Endothelial cell of umbilical vein (primary cell): ENCODE measurements around the gene SYNDIG1. TPM values are rescaled to one million over a fixed set of nuclear protein-coding genes. Genes with fewer than 3 reads are reported as not detected.

Experiments used
- BruUV-seq: library from RNA; stranded (reverse); fragments of 400-500 nt; replicated peaks from 2 replicates; lab custom pipeline; 2021; lab: Mats Ljungman, UMichigan
- CTCF ChIA-PET: fragments of 300-600, 350-600 bp; sonication (Branson Sonifier 250); formaldehyde crosslinking; loops from one replicate; lab custom pipeline; 2021; ENCODE audit warnings: antibody characterized with exemption, inconsistent platforms; lab: Charles Lee
- POLR2A ChIA-PET: fragments of 300-600, 350-600 bp; sonication (Branson Sonifier 250); formaldehyde crosslinking; loops from one replicate; lab custom pipeline; 2021; ENCODE audit warnings: antibody characterized with exemption, inconsistent platforms; lab: Charles Lee
- DNase-seq: peaks from one replicate; pipeline ENCODE4 v3.0.0-alpha.2; 2011; ENCODE audit warnings: low read depth, low spot score
- FAIRE-seq: peaks from 2 replicates; lab custom pipeline; 2011; peaks lifted over from hg19 to GRCh38; lab: Jason Lieb, UNC
- H2AFZ ChIP-seq: 2 replicates; pipeline ENCODE4 v1.6.0; 2012; ENCODE audit warnings: low read depth, low read length, control low read depth, inconsistent platforms
- H3K27ac ChIP-seq: 2 replicates; pipeline ENCODE4 v1.5.1; 2011; ENCODE audit warnings: low read depth, mild to moderate bottlenecking, control low read depth, low read length, moderate library complexity; ENCODE audit not compliant: insufficient read depth
- H3K27me3 ChIP-seq, 2 experiments: 2 replicates each; pipeline versions ENCODE4 v1.6.0 to v1.6.1; 2011; ENCODE audit warnings: low read length in 2 of 2, mixed read lengths in 1 of 2; ENCODE audit not compliant: control insufficient read depth in 2 of 2, insufficient read depth in 2 of 2
- H3K36me3 ChIP-seq, 2 experiments: 2 replicates in 1 of 2; 3 replicates in 1 of 2; pipeline ENCODE4 v1.5.1; 2011; ENCODE audit warnings: low read length in 2 of 2, mild to moderate bottlenecking in 1 of 2, moderate library complexity in 1 of 2; ENCODE audit not compliant: control insufficient read depth in 2 of 2, insufficient read depth in 2 of 2; ENCODE audit errors: extremely low read depth in 1 of 2
- H3K4me1 ChIP-seq: 3 replicates; pipeline ENCODE4 v1.5.1; 2011; ENCODE audit warnings: mild to moderate bottlenecking, low read length; ENCODE audit not compliant: control insufficient read depth, insufficient read depth; ENCODE audit errors: extremely low read depth
- H3K4me2 ChIP-seq: 2 replicates; pipeline ENCODE4 v1.6.1; 2011; ENCODE audit warnings: low read length, control low read depth, mixed read lengths; ENCODE audit not compliant: insufficient read depth
- H3K4me3 ChIP-seq, 3 experiments: fragments of 200-600 bp in 1 of 3; sonication (generic), shearing (Covaris generic) in 1 of 3; replicated peaks in 1 of 3; 2 replicates each; pipeline ENCODE4 v1.5.1; 2011 to 2016; ENCODE audit warnings: control low read depth in 3 of 3, low read length in 3 of 3, mild to moderate bottlenecking in 2 of 3, inconsistent platforms in 1 of 3, low read depth in 1 of 3, moderate library complexity in 1 of 3; ENCODE audit not compliant: insufficient read depth in 1 of 3
- H3K79me2 ChIP-seq: 2 replicates; pipeline ENCODE4 v1.6.0; 2012; ENCODE audit warnings: low read length, inconsistent platforms; ENCODE audit not compliant: control insufficient read depth, insufficient read depth
- H3K9ac ChIP-seq: replicated peaks from 2 replicates; pipeline ENCODE3; 2011; ENCODE audit warnings: low read length, control low read depth; ENCODE audit not compliant: insufficient read depth; ENCODE audit errors: extremely low read depth
- H3K9me1 ChIP-seq: replicated peaks from 3 replicates; pipeline ENCODE4 v1.6.0; 2011; ENCODE audit warnings: mild to moderate bottlenecking, low read length; ENCODE audit not compliant: control insufficient read depth, insufficient read depth; ENCODE audit errors: extremely low read depth
- H3K9me3 ChIP-seq: replicated peaks from 2 replicates; pipeline ENCODE4 v1.5.1; 2012; ENCODE audit warnings: low read length, inconsistent platforms; ENCODE audit not compliant: control insufficient read depth, insufficient read depth
- H4K20me1 ChIP-seq: replicated peaks from 2 replicates; pipeline ENCODE3; 2011; ENCODE audit warnings: mild to moderate bottlenecking, low read length; ENCODE audit not compliant: control insufficient read depth, insufficient read depth; ENCODE audit errors: extremely low read depth
- EZH2 ChIP-seq: IDR thresholded peaks from 2 replicates; pipeline ENCODE4 v1.6.1; 2012; ENCODE audit warnings: borderline replicate concordance, low read depth, mild to moderate bottlenecking, moderate library complexity, low read length, inconsistent platforms; ENCODE audit not compliant: severe bottlenecking
- FOS ChIP-seq: IDR thresholded peaks from 2 replicates; pipeline ENCODE4 v1.6.1; 2011; ENCODE audit warnings: mild to moderate bottlenecking, low read length, moderate library complexity, borderline replicate concordance; ENCODE audit not compliant: insufficient read depth
- GATA2 ChIP-seq: IDR thresholded peaks from 2 replicates; pipeline ENCODE4 v1.7.0; 2011; ENCODE audit warnings: low read depth, mild to moderate bottlenecking, moderate library complexity, mixed read lengths, low read length; ENCODE audit not compliant: insufficient read length, insufficient read depth
- JUN ChIP-seq: IDR thresholded peaks from 2 replicates; pipeline ENCODE4 v1.6.1; 2011; ENCODE audit warnings: borderline replicate concordance, low read depth; ENCODE audit not compliant: insufficient read length, insufficient read depth
- MYC ChIP-seq: IDR thresholded peaks from one replicate; pipeline ENCODE4 v1.6.1; 2011; ENCODE audit warnings: mild to moderate bottlenecking, low read depth, low read length
- POLR2A ChIP-seq: IDR thresholded peaks from 2 replicates; pipeline ENCODE4 v1.6.1; 2012; ENCODE audit warnings: low read depth, mild to moderate bottlenecking, control low read depth, low read length
- POLR2AphosphoS5 ChIP-seq: IDR thresholded peaks from 2 replicates; pipeline ENCODE4 v1.6.1; 2012; ENCODE audit warnings: low read depth, mild to moderate bottlenecking, control low read depth, low read length, moderate library complexity; ENCODE audit not compliant: insufficient read depth
- dilution Hi-C: fragments of 300-500 bp; cut with MboI; formaldehyde crosslinking; loops from one replicate; pipeline ENCODE4 v1.15.0; 2019; ENCODE audit warnings: low sequenced_read_pairs; ENCODE audit not compliant: extremely low pct_ligation_motif_present
- intact Hi-C: fragments of 100-400 bp; cut with micrococcal nuclease; formaldehyde crosslinking; loops from one replicate; pipeline ENCODE4 v1.10.0; 2022
- polyA plus RNA-seq, 4 experiments: library from polyadenylated mRNA; depleted of rRNA in 3 of 4; stranded (reverse) in 3 of 4; unstranded in 1 of 4; fragments of >200 nt; gene quantifications; 2 replicates each; pipeline versions ENCODE4 v1.2.1 to v1.2.3, GENCODE V29; 2011 to 2012; ENCODE audit warnings: missing spikeins in 1 of 4
- total RNA-seq: library from RNA; stranded (reverse); gene quantifications from 2 replicates; pipeline ENCODE4 v1.2.3, GENCODE V29; 2021
- TF ChIP-seq, protein P1 (sequence below): IDR thresholded peaks from 2 replicates; pipeline ENCODE4 v1.6.1; 2011; ENCODE audit not compliant: insufficient read depth, insufficient read length
- TF ChIP-seq, protein P2 (sequence below), 2 donors: IDR thresholded peaks; 1 replicate in 1 of 2; 2 replicates in 1 of 2; pipeline ENCODE4 v1.5.1; 2011; ENCODE audit warnings: low read length in 2 of 2, mild to moderate bottlenecking in 2 of 2, moderate library complexity in 2 of 2, control low read depth in 1 of 2, inconsistent platforms in 1 of 2, low read depth in 1 of 2; ENCODE audit not compliant: insufficient read depth in 1 of 2; ENCODE audit errors: extremely low read depth in 1 of 2

Gene SYNDIG1
- total and polyA plus RNA-seq, 2 donors (not counting 3 experiments of a cell fraction or from before 2014, with no cell fraction given): not detected

DNA sequence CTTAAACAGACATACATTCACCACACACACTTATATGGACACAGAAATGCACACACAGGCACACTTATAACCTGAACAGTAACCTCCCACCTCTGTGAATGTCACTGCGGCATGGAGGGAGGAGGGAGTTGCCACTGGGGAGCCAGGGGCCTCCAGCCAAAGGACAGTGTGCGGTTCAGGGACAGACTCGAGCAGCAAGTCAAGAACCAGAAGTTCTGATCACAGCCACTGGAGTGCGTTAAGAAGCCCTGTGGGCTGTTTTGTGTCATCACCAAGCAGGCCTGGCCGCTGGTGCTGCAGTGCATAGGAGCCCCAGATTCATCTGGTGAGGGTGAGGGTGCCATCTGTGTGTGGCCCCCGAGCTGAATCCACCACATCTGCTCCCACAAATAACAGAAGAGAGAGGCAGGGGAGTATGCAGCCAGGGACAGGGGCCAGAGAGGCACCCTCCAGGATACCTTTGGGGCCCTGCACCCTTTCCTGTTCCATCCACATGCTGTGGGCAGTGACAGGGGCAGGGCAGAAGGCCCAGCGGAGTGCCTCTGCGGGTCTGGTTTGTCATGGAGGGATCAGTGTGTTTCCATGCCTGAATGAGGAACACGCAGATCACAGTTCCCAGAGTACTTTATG, 20.3 kb downstream of the SYNDIG1 start:
- no TSS peak for BruUV-seq
- H3K4me3 ChIP-seq: no peak overlapping the region
- no peaks in the 10 kb centered on the region for H3K79me2 ChIP-seq
- no peaks in the 10 kb centered on the region for H3K36me3 ChIP-seq
- ChIA-PET CTCF (no interaction called here), POLR2A (no interaction called here)
- TF ChIP-seq POLR2A: no peak
- FAIRE-seq (no peak), DNase-seq (no peak)
- no peaks in the 10 kb centered on the region for H3K9me1 ChIP-seq
- no peak overlapping the region for H3K9ac ChIP-seq
- H3K4me1 ChIP-seq: no peaks in the 10 kb centered on the region
- no peaks in the 10 kb centered on the region for H4K20me1 ChIP-seq
- no peaks in the 10 kb centered on the region for H3K9me3 ChIP-seq
- dilution Hi-C loops: no loop called here
- H3K27me3 ChIP-seq: no peaks in the 10 kb centered on the region
- H3K4me2 ChIP-seq: no peak overlapping the region
- no peak overlapping the region for H2AFZ ChIP-seq
- no peak overlapping the region for H3K27ac ChIP-seq
- intact Hi-C loops: no loop called here

- H3K79me2 ChIP-seq: no peaks in the 10 kb centered on the region
- no peaks in the 10 kb centered on the region for H3K36me3 ChIP-seq
- no peaks in the 10 kb centered on the region for H3K4me1 ChIP-seq
- ChIA-PET POLR2A (no interaction called here), CTCF (no interaction called here)
- no peaks in the 10 kb centered on the region for H4K20me1 ChIP-seq
- no peak for TF ChIP-seq GATA2
- TF ChIP-seq, protein P1, sequence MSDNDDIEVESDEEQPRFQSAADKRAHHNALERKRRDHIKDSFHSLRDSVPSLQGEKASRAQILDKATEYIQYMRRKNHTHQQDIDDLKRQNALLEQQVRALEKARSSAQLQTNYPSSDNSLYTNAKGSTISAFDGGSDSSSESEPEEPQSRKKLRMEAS: no peak
- no peak for TF ChIP-seq MYC
- TF ChIP-seq POLR2AphosphoS5: no peak
- TF ChIP-seq POLR2A: no peak
- no peak for TF ChIP-seq FOS
- TF ChIP-seq, protein P2, sequence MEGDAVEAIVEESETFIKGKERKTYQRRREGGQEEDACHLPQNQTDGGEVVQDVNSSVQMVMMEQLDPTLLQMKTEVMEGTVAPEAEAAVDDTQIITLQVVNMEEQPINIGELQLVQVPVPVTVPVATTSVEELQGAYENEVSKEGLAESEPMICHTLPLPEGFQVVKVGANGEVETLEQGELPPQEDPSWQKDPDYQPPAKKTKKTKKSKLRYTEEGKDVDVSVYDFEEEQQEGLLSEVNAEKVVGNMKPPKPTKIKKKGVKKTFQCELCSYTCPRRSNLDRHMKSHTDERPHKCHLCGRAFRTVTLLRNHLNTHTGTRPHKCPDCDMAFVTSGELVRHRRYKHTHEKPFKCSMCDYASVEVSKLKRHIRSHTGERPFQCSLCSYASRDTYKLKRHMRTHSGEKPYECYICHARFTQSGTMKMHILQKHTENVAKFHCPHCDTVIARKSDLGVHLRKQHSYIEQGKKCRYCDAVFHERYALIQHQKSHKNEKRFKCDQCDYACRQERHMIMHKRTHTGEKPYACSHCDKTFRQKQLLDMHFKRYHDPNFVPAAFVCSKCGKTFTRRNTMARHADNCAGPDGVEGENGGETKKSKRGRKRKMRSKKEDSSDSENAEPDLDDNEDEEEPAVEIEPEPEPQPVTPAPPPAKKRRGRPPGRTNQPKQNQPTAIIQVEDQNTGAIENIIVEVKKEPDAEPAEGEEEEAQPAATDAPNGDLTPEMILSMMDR (IDR thresholded peaks at IDR 0.05; ENCODE audit: extremely low read depth in 1 of 2, insufficient read depth in 1 of 2, low read depth in 1 of 2, low read length in 2 of 2): no peak
- TF ChIP-seq EZH2: no peak
- TF ChIP-seq JUN: no peak
- no peak overlapping the region for H2AFZ ChIP-seq
- no TSS peak for BruUV-seq
- H3K27ac ChIP-seq: no peak overlapping the region
- no peak overlapping the region for H3K4me2 ChIP-seq
- intact Hi-C loops: no loop called here
- DNase-seq: no peak
- no peak overlapping the region for H3K4me3 ChIP-seq
- FAIRE-seq: no peak
- H3K9ac ChIP-seq: no peak overlapping the region
- dilution Hi-C loops: no loop called here
- H3K9me3 ChIP-seq: no peaks in the 10 kb centered on the region
- H3K9me1 ChIP-seq: no peaks in the 10 kb centered on the region
- H3K27me3 ChIP-seq: no peaks in the 10 kb centered on the region
These were observed 21.2 kb downstream of the SYNDIG1 start for GRCh38 chr20:24490598-24490997.
